ENCODE data around the gene CNTFR. TPM values are rescaled to one million over a fixed set of nuclear protein-coding genes. Genes with fewer than 3 reads are reported as not detected.

The CNTFR gene
- total RNA-seq, 1 donor from 2014 or later, result 2.9 TPM

GRCh38 chr9:34519321-34520020 is 70.1 kb downstream of the CNTFR start:
- no peak for TF ChIP-seq CTCF (IDR thresholded peaks at IDR 0.05)
- Histone ChIP-seq H3K4me1 (no peaks in the 10 kb centered on the region), H3K27ac (no peak overlapping the region), H3K4me3 (no peak overlapping the region), H3K36me3 (no peaks in the 10 kb centered on the region), H3K9me3 (no peaks in the 10 kb centered on the region), H3K27me3 (no peaks in the 10 kb centered on the region)
- intact Hi-C loops (cut with DNase I), result no loop called here
- ATAC-seq (no peak), DNase-seq (no peak)

GRCh38 chr9:34518896-34519295 is 70.6 kb downstream of the CNTFR start:
- H3K27ac ChIP-seq, result no peak overlapping the region
- H3K4me1 ChIP-seq, result no peaks in the 10 kb centered on the region
- intact Hi-C loops (cut with DNase I), result no loop called here
- H3K9me3 ChIP-seq, result no peaks in the 10 kb centered on the region
- no peak for DNase-seq
- no peak overlapping the region for H3K4me3 ChIP-seq
- no peaks in the 10 kb centered on the region for H3K27me3 ChIP-seq
- no peaks in the 10 kb centered on the region for H3K36me3 ChIP-seq
- ATAC-seq, result no peak
- no peak for TF ChIP-seq CTCF (IDR thresholded peaks at IDR 0.05)

- Histone ChIP-seq H3K27ac (no peak overlapping the region), H3K9me3 (no peaks in the 10 kb centered on the region), H3K4me1 (no peaks in the 10 kb centered on the region), H3K4me3 (no peak overlapping the region), H3K27me3 (no peaks in the 10 kb centered on the region), H3K36me3 (no peaks in the 10 kb centered on the region)
- ATAC-seq (no peak), DNase-seq (no peak)
- TF ChIP-seq CTCF (IDR thresholded peaks at IDR 0.05), result no peak
- intact Hi-C loops (cut with DNase I), result no loop called here
Observed at GRCh38 chr9:34518110-34518616, 71.4 kb downstream of the CNTFR start.

GRCh38 chr9:34517185-34517584 is 72.3 kb downstream of the CNTFR start:
- no peaks in the 10 kb centered on the region for H3K9me3 ChIP-seq
- no peak for DNase-seq
- no peaks in the 10 kb centered on the region for H3K36me3 ChIP-seq
- H3K4me3 ChIP-seq, result no peak overlapping the region
- ATAC-seq, result no peak
- TF ChIP-seq CTCF (IDR thresholded peaks at IDR 0.05), result no peak
- no peak overlapping the region for H3K27ac ChIP-seq
- intact Hi-C loops (cut with DNase I), result no loop called here
- H3K27me3 ChIP-seq, result no peaks in the 10 kb centered on the region
- H3K4me1 ChIP-seq, result no peaks in the 10 kb centered on the region

GRCh38 chr9:34515959-34516358 is 73.6 kb downstream of the CNTFR start:
- H3K27me3 ChIP-seq, result no peaks in the 10 kb centered on the region
- ATAC-seq (no peak), DNase-seq (no peak)
- no peak overlapping the region for H3K27ac ChIP-seq
- no peak for TF ChIP-seq CTCF (IDR thresholded peaks at IDR 0.05)
- intact Hi-C loops (cut with DNase I), result no loop called here
- no peaks in the 10 kb centered on the region for H3K9me3 ChIP-seq
- no peak overlapping the region for H3K4me3 ChIP-seq
- no peaks in the 10 kb centered on the region for H3K4me1 ChIP-seq
- no peaks in the 10 kb centered on the region for H3K36me3 ChIP-seq
